IMR-90 (cell line): Measurements from ENCODE around the gene CALM1. TPM values are rescaled to one million over a fixed set of nuclear protein-coding genes. Genes with fewer than 3 reads are reported as not detected.

ENCODE experiments used
- ATAC-seq: fragments of 200-7000 bp; cut with Tn5 transposase; 2 replicates; pipeline ENCODE4 v1.9.1; 2020; ENCODE audit warnings: low read depth, mild to moderate bottlenecking, moderate library complexity
- BruUV-seq: library from RNA; stranded (reverse); fragments of 400-500 nt; replicated peaks from 2 replicates; lab custom pipeline; 2021; lab: Mats Ljungman, UMichigan
- CTCF ChIA-PET: fragments of 300-600 bp; formaldehyde crosslinking; extraction: SDS; loops from one replicate; lab custom pipeline; 2021; ENCODE audit warnings: antibody characterized with exemption; lab: Yijun Ruan, JAX
- POLR2A ChIA-PET: fragments of 300-600 bp; sonication (Branson Sonifier 250); formaldehyde crosslinking; loops from one replicate; lab custom pipeline; 2022; ENCODE audit warnings: antibody characterized with exemption; ENCODE audit not compliant: unreplicated experiment; lab: Charles Lee
- DNase-seq: peaks from one replicate; pipeline ENCODE4 v3.0.0; 2013
- H2AFZ ChIP-seq: replicated peaks from 2 replicates; pipeline ENCODE3; 2013; ENCODE audit warnings: low read length, mild to moderate bottlenecking; ENCODE audit not compliant: poor library complexity
- H2AK5ac ChIP-seq: 2 replicates; pipeline ENCODE4 v1.6.1; 2013; ENCODE audit warnings: low read depth, low read length, inconsistent platforms
- H2AK9ac ChIP-seq: replicated peaks from 2 replicates; pipeline ENCODE3; 2013; ENCODE audit warnings: mild to moderate bottlenecking, low read depth, low read length, moderate library complexity; ENCODE audit not compliant: poor library complexity
- H2BK120ac ChIP-seq: 2 replicates; pipeline ENCODE4 v1.6.1; 2013; ENCODE audit warnings: low read depth, low read length, inconsistent platforms
- H2BK15ac ChIP-seq: 3 replicates; pipeline ENCODE4 v1.6.1; 2013; ENCODE audit warnings: low read depth, low read length, inconsistent platforms
- H2BK20ac ChIP-seq: 2 replicates; pipeline ENCODE4 v1.6.1; 2013; ENCODE audit warnings: low read depth, mild to moderate bottlenecking, inconsistent platforms, low read length, moderate library complexity
- H2BK5ac ChIP-seq: 2 replicates; pipeline ENCODE4 v1.6.1; 2013; ENCODE audit warnings: mild to moderate bottlenecking, low read depth, low read length, inconsistent platforms; ENCODE audit not compliant: poor library complexity, severe bottlenecking
- H3K14ac ChIP-seq: replicated peaks from 2 replicates; pipeline ENCODE4 v1.6.1; 2013; ENCODE audit warnings: low read depth, low read length, inconsistent platforms
- H3K18ac ChIP-seq: 2 replicates; pipeline ENCODE4 v1.6.1; 2013; ENCODE audit warnings: low read depth, low read length, control low read depth
- H3K23ac ChIP-seq: 2 replicates; pipeline ENCODE4 v1.6.1; 2013; ENCODE audit warnings: low read depth, low read length, inconsistent platforms
- H3K27ac ChIP-seq: 2 replicates; pipeline ENCODE4 v1.5.1; 2013; ENCODE audit warnings: mild to moderate bottlenecking, control low read depth, low read length; ENCODE audit not compliant: insufficient read depth
- H3K27me3 ChIP-seq: 2 replicates; pipeline ENCODE4 v1.6.1; 2013; ENCODE audit warnings: low read length; ENCODE audit not compliant: control insufficient read depth, insufficient read depth
- H3K36me3 ChIP-seq: 2 replicates; pipeline ENCODE4 v1.6.1; 2013; ENCODE audit warnings: low read length, mixed read lengths; ENCODE audit not compliant: control insufficient read depth, insufficient read depth
- H3K4ac ChIP-seq: 2 replicates; pipeline ENCODE4 v1.6.1; 2013; ENCODE audit warnings: low read depth, low read length, inconsistent platforms
- H3K4me1 ChIP-seq: 2 replicates; pipeline ENCODE4 v1.6.1; 2013; ENCODE audit warnings: low read length, mixed read lengths; ENCODE audit not compliant: control insufficient read depth, insufficient read depth
- H3K4me2 ChIP-seq: 2 replicates; pipeline ENCODE4 v1.6.1; 2013; ENCODE audit warnings: low read depth, mild to moderate bottlenecking, control low read depth, low read length, moderate library complexity
- H3K4me3 ChIP-seq: 2 replicates; pipeline ENCODE4 v1.5.1; 2013; ENCODE audit warnings: low read depth, mild to moderate bottlenecking, control low read depth, low read length, moderate library complexity; ENCODE audit not compliant: insufficient read depth
- H3K56ac ChIP-seq: 2 replicates; pipeline ENCODE4 v1.6.1; 2013; ENCODE audit warnings: low read length, inconsistent platforms; ENCODE audit not compliant: insufficient read depth; ENCODE audit errors: extremely low read depth
- H3K79me1 ChIP-seq, 2 experiments: 2 replicates each; pipeline ENCODE4 v1.6.1; 2013; ENCODE audit warnings: low read length in 2 of 2, inconsistent platforms in 1 of 2, low read depth in 1 of 2
- H3K9ac ChIP-seq: 2 replicates; pipeline ENCODE4 v1.6.1; 2013; ENCODE audit warnings: low read depth, low read length, control low read depth
- H3K9me1 ChIP-seq: 2 replicates; pipeline ENCODE4 v1.6.1; 2013; ENCODE audit warnings: low read length, inconsistent platforms; ENCODE audit not compliant: insufficient read depth
- H3K9me3 ChIP-seq: 2 replicates; pipeline ENCODE4 v1.6.1; 2013; ENCODE audit warnings: low read length; ENCODE audit not compliant: control insufficient read depth, insufficient read depth
- H4K20me1 ChIP-seq: 2 replicates; pipeline ENCODE4 v1.6.1; 2013; ENCODE audit warnings: low read length, inconsistent platforms; ENCODE audit not compliant: insufficient read depth
- H4K5ac ChIP-seq: 2 replicates; pipeline ENCODE4 v1.6.1; 2013; ENCODE audit warnings: mild to moderate bottlenecking, low read depth, low read length, control low read depth
- H4K8ac ChIP-seq, 2 experiments: 2 replicates each; pipeline ENCODE4 v1.6.1; 2013; ENCODE audit warnings: low read depth in 2 of 2, low read length in 2 of 2, control low read depth in 1 of 2, inconsistent platforms in 1 of 2
- H4K91ac ChIP-seq: 2 replicates; pipeline ENCODE4 v1.6.1; 2013; ENCODE audit warnings: low read depth, low read length, inconsistent platforms; ENCODE audit not compliant: insufficient read depth
- BHLHE40 ChIP-seq: fragments of 150-350 bp; IDR thresholded peaks from 2 replicates; pipeline ENCODE4 v1.6.1; 2016; ENCODE audit warnings: mild to moderate bottlenecking, low read depth, low read length
- CEBPB ChIP-seq: IDR thresholded peaks from 2 replicates; pipeline ENCODE4 v1.6.1; 2012; ENCODE audit warnings: low read depth, low read length, improper control_type of control experiment
- CHD1 ChIP-seq: IDR thresholded peaks from 2 replicates; pipeline ENCODE4 v1.6.1; 2012; ENCODE audit warnings: low read depth, low read length, improper control_type of control experiment
- FOS ChIP-seq: fragments of 150-350 bp; IDR thresholded peaks from 2 replicates; pipeline ENCODE4 v1.6.1; 2016; ENCODE audit warnings: low read depth, low read length
- MAFK ChIP-seq: IDR thresholded peaks from 2 replicates; pipeline ENCODE4 v1.6.1; 2012; ENCODE audit warnings: low read depth, low read length, improper control_type of control experiment
- MAZ ChIP-seq: IDR thresholded peaks from 2 replicates; pipeline ENCODE4 v1.6.1; 2012; ENCODE audit warnings: low read depth, mild to moderate bottlenecking, low read length, improper control_type of control experiment, moderate library complexity, borderline replicate concordance
- MXI1 ChIP-seq: IDR thresholded peaks from 2 replicates; pipeline ENCODE4 v1.6.1; 2012; ENCODE audit warnings: low read depth, mild to moderate bottlenecking, low read length, moderate library complexity, borderline replicate concordance
- NFE2L2 ChIP-seq: fragments of 150-350 bp; IDR thresholded peaks from 2 replicates; pipeline ENCODE4 v1.6.1; 2016; ENCODE audit warnings: low read depth, mild to moderate bottlenecking, low read length
- POLR2A ChIP-seq: IDR thresholded peaks from 2 replicates; pipeline ENCODE4 v1.6.1; 2012; ENCODE audit warnings: mild to moderate bottlenecking, low read depth, low read length
- RAD21 ChIP-seq: IDR thresholded peaks from 2 replicates; pipeline ENCODE4 v1.6.1; 2012; ENCODE audit warnings: low read length, improper control_type of control experiment
- RCOR1 ChIP-seq: IDR thresholded peaks from 2 replicates; pipeline ENCODE4 v1.6.1; 2012; ENCODE audit warnings: mild to moderate bottlenecking, low read length, improper control_type of control experiment; ENCODE audit not compliant: insufficient replicate concordance
- RFX5 ChIP-seq: IDR thresholded peaks from 2 replicates; pipeline ENCODE4 v1.8.0; 2012; ENCODE audit warnings: low read depth, mild to moderate bottlenecking, low read length, moderate library complexity
- SMC3 ChIP-seq: fragments of 150-350 bp; IDR thresholded peaks from 2 replicates; pipeline ENCODE4 v1.6.1; 2016; ENCODE audit warnings: low read depth, mild to moderate bottlenecking, antibody characterized with exemption, low read length, moderate library complexity
- WGBS, 2 experiments: methylation state at CpG; one replicate each; pipeline versions ENCODE4 v1.1.5 to v1.1.7; 2013; ENCODE audit warnings: missing lambda C conversion rate in 2 of 2; ENCODE audit not compliant: insufficient read length in 1 of 2; ENCODE audit errors: extremely low coverage in 2 of 2; 5-methylcytosine and 5-hydroxymethylcytosine counted together
- dilution Hi-C: fragments of 300-500 bp; cut with HindIII; formaldehyde crosslinking; loops from one replicate; pipeline ENCODE4 v1.14.3; 2018; ENCODE audit warnings: low sequenced_read_pairs; ENCODE audit not compliant: unreplicated experiment
- in situ Hi-C: fragments of 300-500 bp; cut with MboI; formaldehyde crosslinking; loops from 3 replicates; pipeline ENCODE4 v1.14.3; 2019; ENCODE audit warnings: low sequenced_read_pairs, inconsistent platforms, mixed read lengths
- intact Hi-C: fragments of 100-400 bp; cut with micrococcal nuclease; formaldehyde crosslinking; loops from 2 replicates; pipeline ENCODE4 v1.10.0; 2022
- polyA plus RNA-seq, 3 experiments: library from polyadenylated mRNA; depleted of rRNA; stranded (reverse); fragments of >200 nt; gene quantifications; 2 replicates each; pipeline ENCODE4 v1.2.3, GENCODE V29; 2012; ENCODE audit warnings: low replicate concordance in 1 of 3
- total RNA-seq: library from RNA; depleted of rRNA; stranded (reverse); fragments of >200 nt; gene quantifications from 2 replicates; pipeline ENCODE4 v1.2.3, GENCODE V29; 2012
- TF ChIP-seq, protein P1 (sequence below): conservative IDR thresholded peaks from 2 replicates; pipeline ENCODE4 v1.5.1; 2012; ENCODE audit warnings: mild to moderate bottlenecking, low read depth, low read length, improper control_type of control experiment
- TF ChIP-seq, protein P2 (sequence below): fragments of 150-350 bp; IDR thresholded peaks from 2 replicates; pipeline ENCODE4 v1.6.1; 2017; ENCODE audit warnings: mild to moderate bottlenecking, antibody characterized with exemption, low read length, low read depth

Gene CALM1
- total and polyA plus RNA-seq, 2 of the 4 experiments (the other 2 are of a cell fraction), result 72.9 to 188 TPM

DNA sequence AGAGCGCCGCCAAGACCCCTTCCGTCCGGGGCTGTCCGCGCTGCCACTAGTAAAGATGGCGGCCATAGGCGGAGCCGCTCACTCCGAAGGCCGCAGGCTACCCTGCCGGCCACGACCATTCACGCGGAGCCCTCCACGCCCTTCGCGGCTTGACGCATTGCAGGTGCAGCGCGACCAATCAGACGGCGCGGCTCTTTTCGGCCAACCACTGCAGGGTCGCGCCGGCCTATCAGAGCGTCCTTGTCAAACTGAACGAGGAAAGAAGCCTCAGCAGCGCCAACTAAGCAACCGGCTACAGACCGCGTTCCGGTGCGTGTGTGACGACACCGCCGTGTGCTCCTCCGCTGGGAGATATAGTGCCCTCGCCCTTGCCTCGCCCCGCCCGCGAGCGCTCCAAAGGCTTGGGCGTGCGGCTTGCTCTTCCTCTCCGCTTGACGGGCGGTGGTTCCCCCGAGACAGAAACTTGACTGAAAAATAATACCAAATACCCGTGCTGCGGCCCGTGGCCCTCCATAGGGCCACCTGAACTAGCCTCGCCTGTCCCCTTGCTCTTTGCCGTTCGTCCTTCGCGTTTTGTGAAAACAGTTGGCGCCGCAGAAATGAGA, 13.6 kb upstream of the CALM1 start:
- peak overlapping the region; percentile 68 for H3K4me3 ChIP-seq
- peak; percentile 56 for TF ChIP-seq RCOR1
- TF ChIP-seq MXI1, result peak; percentile 50; the same call in 1 of the 2 replicates
- TF ChIP-seq FOS, result peak; percentile 45; the same call in 1 of the 2 replicates
- TF ChIP-seq RAD21, result no peak; the same call in 1 of the 2 replicates
- no peak for TF ChIP-seq MAFK
- TF ChIP-seq CHD1, result 0 out of 2 replicates have a peak, but pooled peaks have one; percentile 33
- TF ChIP-seq SMC3, result 0 out of 2 replicates have a peak, but pooled peaks have one; percentile 12
- TF ChIP-seq, protein P1, sequence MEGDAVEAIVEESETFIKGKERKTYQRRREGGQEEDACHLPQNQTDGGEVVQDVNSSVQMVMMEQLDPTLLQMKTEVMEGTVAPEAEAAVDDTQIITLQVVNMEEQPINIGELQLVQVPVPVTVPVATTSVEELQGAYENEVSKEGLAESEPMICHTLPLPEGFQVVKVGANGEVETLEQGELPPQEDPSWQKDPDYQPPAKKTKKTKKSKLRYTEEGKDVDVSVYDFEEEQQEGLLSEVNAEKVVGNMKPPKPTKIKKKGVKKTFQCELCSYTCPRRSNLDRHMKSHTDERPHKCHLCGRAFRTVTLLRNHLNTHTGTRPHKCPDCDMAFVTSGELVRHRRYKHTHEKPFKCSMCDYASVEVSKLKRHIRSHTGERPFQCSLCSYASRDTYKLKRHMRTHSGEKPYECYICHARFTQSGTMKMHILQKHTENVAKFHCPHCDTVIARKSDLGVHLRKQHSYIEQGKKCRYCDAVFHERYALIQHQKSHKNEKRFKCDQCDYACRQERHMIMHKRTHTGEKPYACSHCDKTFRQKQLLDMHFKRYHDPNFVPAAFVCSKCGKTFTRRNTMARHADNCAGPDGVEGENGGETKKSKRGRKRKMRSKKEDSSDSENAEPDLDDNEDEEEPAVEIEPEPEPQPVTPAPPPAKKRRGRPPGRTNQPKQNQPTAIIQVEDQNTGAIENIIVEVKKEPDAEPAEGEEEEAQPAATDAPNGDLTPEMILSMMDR, result 0 out of 2 replicates have a peak, but pooled peaks have one; percentile 4
- TF ChIP-seq NFE2L2, result peak; percentile 5; the same call in 1 of the 2 replicates
- peak; percentile 40; the same call in 1 of the 2 replicates for TF ChIP-seq BHLHE40
- TF ChIP-seq MAZ, result peak; percentile 84; the same call in 1 of the 2 replicates
- TF ChIP-seq RFX5, result no peak
- peak; percentile 93 for TF ChIP-seq POLR2A
- TF ChIP-seq CEBPB, result peak; percentile 80
- TF ChIP-seq, protein P2, sequence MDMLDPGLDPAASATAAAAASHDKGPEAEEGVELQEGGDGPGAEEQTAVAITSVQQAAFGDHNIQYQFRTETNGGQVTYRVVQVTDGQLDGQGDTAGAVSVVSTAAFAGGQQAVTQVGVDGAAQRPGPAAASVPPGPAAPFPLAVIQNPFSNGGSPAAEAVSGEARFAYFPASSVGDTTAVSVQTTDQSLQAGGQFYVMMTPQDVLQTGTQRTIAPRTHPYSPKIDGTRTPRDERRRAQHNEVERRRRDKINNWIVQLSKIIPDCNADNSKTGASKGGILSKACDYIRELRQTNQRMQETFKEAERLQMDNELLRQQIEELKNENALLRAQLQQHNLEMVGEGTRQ, result no peak

More for the DNA sequence above, 13.6 kb upstream of the CALM1 start:
- Histone ChIP-seq H2AFZ (peak overlapping the region; percentile 91), H3K79me1 (peaks cover 3 to 12% of the 10 kb centered on the region in 2 experiments; a peak in 1 of 4 replicates), H4K8ac (peak overlapping the region; percentile 95 to 97), H3K27ac (peak overlapping the region; percentile 92), H3K9ac (peak overlapping the region; percentile 92), H4K20me1 (no peaks in the 10 kb centered on the region), H3K14ac (peak overlapping the region; percentile 95), H3K18ac (peak overlapping the region; percentile 92; the same call in 1 of the 2 replicates), H4K91ac (peak overlapping the region; percentile 87), H2BK120ac (peak overlapping the region; percentile 83), H3K4ac (peak overlapping the region; percentile 96), H3K23ac (peak overlapping the region; percentile 89), H2AK9ac (peak overlapping the region; percentile 97), H3K56ac (peak overlapping the region; percentile 99), H3K27me3 (no peaks in the 10 kb centered on the region), H3K4me2 (peak overlapping the region; percentile 92), H3K9me1 (0 out of 2 replicates have a peak, but pooled peaks cover 2% of the 10 kb centered on the region), H3K9me3 (no peaks in the 10 kb centered on the region), H3K36me3 (no peaks in the 10 kb centered on the region), H2BK15ac (no peak overlapping the region; the same call in 2 of the 3 replicates), H2BK5ac (peak overlapping the region; percentile 88), H2BK20ac (no peak overlapping the region), H2AK5ac (peak overlapping the region; percentile 79; the same call in 1 of the 2 replicates), H4K5ac (peak overlapping the region; percentile 92), H3K4me1 (peaks cover 13% of the 10 kb centered on the region)
- dilution Hi-C loops (no loop called here), in situ Hi-C loops (loop anchor here (25.0 kb wide), 1 partner anchor 779 kb away; no protein-coding TSS in a partner anchor), intact Hi-C loops (loop anchor here (1.0 to 5.0 kb wide), 4 partner anchors 14 to 678 kb away; partner anchors contain the start of genes CALM1 and RPS6KA5)
- ChIA-PET CTCF (interaction anchor here (0.9 kb wide), 1 partner anchor 17 kb away, joined by 3 read pairs; no protein-coding TSS in a partner anchor), POLR2A (interaction anchor here (0.7 kb wide), 1 partner anchor 738 kb away, joined by 8 read pairs; no protein-coding TSS in a partner anchor)
- 1% methylated on average over 53 of the region's 62 CpGs; no CpG with 5 or more reads in 1 of the 2 experiments for WGBS, 2 experiments
- DNase-seq (peak; percentile 100), ATAC-seq (peak; percentile 95)
- no TSS peak for BruUV-seq
